ENCODE data around the gene POLR2F.

Gene POLR2F

GRCh38 chr22:37953437-37954179 is at the start of gene POLR2F, which contains the start of gene C22orf23:
Gene POLR2F, plus strand, starts transcription at chr22:37953699. Its CDS starts 89 bp downstream, at chr22:37953788.
Gene C22orf23, minus strand, starts transcription at chr22:37953601. Its CDS starts 452 bp downstream, at chr22:37953149.
- DNase-seq = peak; percentile 99

GRCh38 chr22:37904572-37905533 is 48.6 kb upstream of the POLR2F start:
- peak; percentile 47 for DNase-seq

GRCh38 chr22:37905534-37906363 is 47.8 kb upstream of the POLR2F start, which contains the start of gene MICALL1:
Gene MICALL1, plus strand, starts transcription at chr22:37906297. Its CDS starts 126 bp downstream, at chr22:37906423.
- DNase-seq = peak; percentile 74

- DNase-seq = no peak
Observed at GRCh38 chr22:37906364-37907008, 47.0 kb upstream of the POLR2F start.

GRCh38 chr22:37907036-37907954 is 46.2 kb upstream of the POLR2F start:
- DNase-seq = no peak

- DNase-seq = no peak
Observed at GRCh38 chr22:37909766-37910165, 43.7 kb upstream of the POLR2F start.

- no peak for DNase-seq
Observed at GRCh38 chr22:37910890-37911672, 42.4 kb upstream of the POLR2F start.

- no peak for DNase-seq
Observed at GRCh38 chr22:37911697-37912096, 41.8 kb upstream of the POLR2F start.

GRCh38 chr22:37912171-37912570 is 41.3 kb upstream of the POLR2F start:
- DNase-seq = no peak

GRCh38 chr22:37913233-37913721 is 40.2 kb upstream of the POLR2F start:
- DNase-seq = no peak

- no peak for DNase-seq
Observed at GRCh38 chr22:37916311-37916710, 37.2 kb upstream of the POLR2F start.

GRCh38 chr22:37917874-37918548 is 35.5 kb upstream of the POLR2F start:
- no peak for DNase-seq

- DNase-seq = no peak
Observed at GRCh38 chr22:37918580-37919270, 34.8 kb upstream of the POLR2F start.

GRCh38 chr22:37920126-37920525 is 33.4 kb upstream of the POLR2F start:
- DNase-seq = no peak

- no peak for DNase-seq
Observed at GRCh38 chr22:37922191-37922590, 31.3 kb upstream of the POLR2F start.

- no peak for DNase-seq
Observed at GRCh38 chr22:37923927-37924326, 29.6 kb upstream of the POLR2F start.

GRCh38 chr22:37924386-37925065 is 29.0 kb upstream of the POLR2F start:
- DNase-seq = no peak

GRCh38 chr22:37925330-37925729 is 28.2 kb upstream of the POLR2F start:
- no peak for DNase-seq

Measured in eye (tissue), 1 donor.